Activated CD4-positive, CD25-positive, alpha-beta regulatory T cell treated with anti-CD3 and anti-CD28 coated beads, Interleukin-2, amount 50 U/mL, for 16 hours (primary cell): Measurements from ENCODE around the gene PACC1.
"Not testable (repeated sequence)": the region's sequence is repeated elsewhere in the genome, so short reads cannot be mapped to it uniquely, and the experiment has no call there.

Source experiments
- DNase-seq: peaks from one replicate; pipeline ENCODE4 v3.0.0-alpha.2; 2020; ENCODE audit warnings: low read depth, low spot score

PACC1 gene

GRCh38 chr1:212328248-212328647, 86.4 kb downstream of the PACC1 start:
- no peak for DNase-seq

GRCh38 chr1:212326541-212326940, 88.1 kb downstream of the PACC1 start:
- no peak for DNase-seq

GRCh38 chr1:212323066-212323465, 91.6 kb downstream of the PACC1 start:
- no peak for DNase-seq

GRCh38 chr1:212321031-212321430, 93.7 kb downstream of the PACC1 start:
- DNase-seq: not testable (repeated sequence)

GRCh38 chr1:212317916-212318315, 96.8 kb downstream of the PACC1 start:
- DNase-seq: no peak

- DNase-seq: no peak
These were observed 98.8 kb downstream of the PACC1 start for GRCh38 chr1:212315907-212316306.

- DNase-seq: no peak
These were observed 99.5 kb downstream of the PACC1 start for GRCh38 chr1:212315184-212315583.
